ENCODE data around the gene CD6.

DNA sequence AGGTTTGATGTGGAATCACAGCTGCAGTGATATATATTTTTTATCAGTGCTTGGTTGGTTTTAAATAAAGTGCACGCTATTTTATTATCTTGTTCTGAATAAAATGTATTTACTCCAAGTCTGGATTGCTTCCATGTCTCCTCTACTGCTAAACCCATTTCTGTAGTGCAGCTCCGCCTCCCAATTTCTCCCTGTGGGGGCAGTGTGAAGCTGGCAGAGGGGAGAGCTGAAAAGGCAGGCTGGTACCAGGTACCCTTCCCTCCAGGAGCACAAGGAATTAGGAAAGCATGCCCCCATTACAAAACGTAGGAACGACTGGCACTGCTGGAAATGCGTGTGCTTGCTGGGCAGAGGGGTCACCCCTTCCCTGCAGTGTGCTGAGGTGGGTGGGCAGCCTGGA lies 48.2 kb upstream of the CD6 start:
- TF ChIP-seq, protein P1, sequence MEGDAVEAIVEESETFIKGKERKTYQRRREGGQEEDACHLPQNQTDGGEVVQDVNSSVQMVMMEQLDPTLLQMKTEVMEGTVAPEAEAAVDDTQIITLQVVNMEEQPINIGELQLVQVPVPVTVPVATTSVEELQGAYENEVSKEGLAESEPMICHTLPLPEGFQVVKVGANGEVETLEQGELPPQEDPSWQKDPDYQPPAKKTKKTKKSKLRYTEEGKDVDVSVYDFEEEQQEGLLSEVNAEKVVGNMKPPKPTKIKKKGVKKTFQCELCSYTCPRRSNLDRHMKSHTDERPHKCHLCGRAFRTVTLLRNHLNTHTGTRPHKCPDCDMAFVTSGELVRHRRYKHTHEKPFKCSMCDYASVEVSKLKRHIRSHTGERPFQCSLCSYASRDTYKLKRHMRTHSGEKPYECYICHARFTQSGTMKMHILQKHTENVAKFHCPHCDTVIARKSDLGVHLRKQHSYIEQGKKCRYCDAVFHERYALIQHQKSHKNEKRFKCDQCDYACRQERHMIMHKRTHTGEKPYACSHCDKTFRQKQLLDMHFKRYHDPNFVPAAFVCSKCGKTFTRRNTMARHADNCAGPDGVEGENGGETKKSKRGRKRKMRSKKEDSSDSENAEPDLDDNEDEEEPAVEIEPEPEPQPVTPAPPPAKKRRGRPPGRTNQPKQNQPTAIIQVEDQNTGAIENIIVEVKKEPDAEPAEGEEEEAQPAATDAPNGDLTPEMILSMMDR (IDR thresholded peaks at IDR 0.05), result no peak
- no peak for TF ChIP-seq POLR2A (IDR thresholded peaks at IDR 0.05)

Data from heart left ventricle (tissue), 13 donors.